Activated CD4-positive, CD25-positive, alpha-beta regulatory T cell treated with anti-CD3 and anti-CD28 coated beads, Interleukin-2, amount 50 U/mL, for 16 hours (primary cell): Measurements from ENCODE around the gene TRPT1.

Experiments
- DNase-seq: peaks from one replicate; pipeline ENCODE4 v3.0.0-alpha.2; 2020; ENCODE audit warnings: low read depth, low spot score

The TRPT1 gene

GRCh38 chr11:64245401-64245796 is 19.4 kb upstream of the TRPT1 start:
- no peak for DNase-seq

DNA sequence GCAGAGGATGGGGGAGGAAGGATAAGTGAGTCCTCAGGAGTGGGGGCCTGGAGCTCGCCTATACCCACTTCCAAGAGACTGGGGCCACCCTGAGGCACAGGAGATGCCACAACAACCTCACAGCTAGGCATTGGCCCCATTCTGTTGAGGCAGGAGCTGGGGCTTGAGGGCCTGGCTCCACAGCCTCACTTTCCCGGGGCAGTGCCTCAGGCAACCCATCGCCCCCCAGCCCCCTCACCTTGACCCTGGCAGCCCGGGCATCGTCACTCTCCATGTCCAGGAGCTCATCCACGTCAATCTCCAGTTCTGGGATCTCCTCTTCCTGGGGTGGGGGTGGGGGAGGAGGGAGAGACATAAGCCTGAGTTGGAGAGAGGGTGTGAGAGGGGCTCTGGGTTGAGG is 19.0 kb upstream of the TRPT1 start:
- no peak for DNase-seq

- DNase-seq: no peak
Observed at GRCh38 chr11:64244107-64244506, 18.1 kb upstream of the TRPT1 start.

DNA sequence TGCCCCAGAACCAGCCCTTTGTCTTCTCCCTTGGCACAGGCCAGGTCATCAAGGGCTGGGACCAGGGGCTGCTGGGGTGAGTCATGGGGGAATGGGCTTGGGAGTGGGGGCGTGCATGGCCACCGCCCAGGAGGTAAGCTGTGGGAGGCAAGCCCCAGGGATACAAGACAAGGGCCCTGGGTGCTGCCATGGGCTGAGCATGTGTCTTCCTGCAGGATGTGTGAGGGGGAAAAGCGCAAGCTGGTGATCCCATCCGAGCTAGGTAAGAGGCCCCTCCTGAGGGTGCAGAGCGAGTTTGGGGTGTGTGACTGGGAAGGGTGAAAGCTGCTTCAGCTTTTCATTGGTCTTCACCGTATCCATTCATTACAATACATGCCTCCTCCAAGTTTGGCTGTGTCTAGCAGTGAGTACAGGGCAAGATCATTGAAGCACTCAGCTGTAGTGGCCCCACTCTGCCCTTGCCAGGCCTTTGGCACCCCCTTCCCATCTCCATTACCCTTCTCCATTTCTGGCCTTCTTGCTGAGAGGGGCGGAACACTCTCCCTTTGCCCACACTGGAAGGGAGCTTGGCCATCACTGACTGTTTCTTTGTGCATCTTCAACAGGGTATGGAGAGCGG is 17.4 kb upstream of the TRPT1 start:
- no peak for DNase-seq

DNA sequence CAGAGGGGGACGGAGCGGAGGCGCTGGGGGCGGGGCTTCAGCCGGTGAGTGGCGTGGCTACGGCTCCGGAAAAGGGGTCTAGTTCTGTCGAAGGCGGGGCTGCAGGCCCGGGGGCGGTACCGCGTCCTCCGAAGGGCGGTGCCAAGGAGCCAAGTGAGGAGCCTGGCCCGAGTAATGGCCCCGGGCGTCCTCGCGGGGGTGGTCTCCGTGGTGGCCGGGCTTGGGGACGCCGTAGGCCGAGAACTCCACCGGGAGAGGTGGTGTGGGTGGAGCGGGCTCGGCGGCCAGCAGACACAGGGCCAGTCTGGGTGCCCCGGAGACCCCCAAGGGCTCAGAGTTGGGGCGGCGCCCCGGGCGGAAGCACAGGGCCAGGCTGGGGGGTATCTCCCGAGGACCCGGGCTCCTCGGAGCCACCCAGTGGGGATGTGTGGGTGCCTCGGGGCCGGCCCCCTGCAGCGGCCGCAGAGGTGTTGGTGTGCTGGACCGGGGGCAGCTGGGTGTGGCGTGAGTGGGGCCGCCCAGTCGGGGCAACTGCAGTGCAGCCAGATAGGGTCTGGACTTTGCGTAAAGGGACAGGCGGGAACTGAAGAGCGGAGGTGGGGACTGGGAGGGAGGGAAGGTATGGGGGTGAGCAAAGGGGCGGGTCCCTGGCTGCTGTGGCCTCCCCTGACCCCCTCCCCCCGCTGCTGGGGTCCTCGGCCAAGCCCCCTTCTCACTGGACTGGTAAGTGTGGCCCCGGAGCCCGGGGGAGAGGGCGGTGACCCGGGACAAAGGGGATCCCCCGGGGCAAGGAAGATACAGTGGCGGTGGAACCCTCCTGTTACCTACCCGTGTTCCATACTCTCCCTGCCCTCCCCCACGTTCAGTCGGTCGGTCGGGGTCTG is 15.7 kb upstream of the TRPT1 start:
- no peak for DNase-seq

GRCh38 chr11:64241241-64241490 is 15.2 kb upstream of the TRPT1 start:
- peak; percentile 98 for DNase-seq

GRCh38 chr11:64240435-64241240 is 14.7 kb upstream of the TRPT1 start, which contains the start of gene FKBP2:
Gene FKBP2, plus strand, starts transcription at chr11:64241095. Its CDS starts 1,293 bp downstream, at chr11:64242388.
- DNase-seq: peak; percentile 97

GRCh38 chr11:64239662-64240434 is 13.9 kb upstream of the TRPT1 start:
- DNase-seq: no peak

- no peak for DNase-seq
Observed at GRCh38 chr11:64238999-64239398, 13.0 kb upstream of the TRPT1 start.

DNA sequence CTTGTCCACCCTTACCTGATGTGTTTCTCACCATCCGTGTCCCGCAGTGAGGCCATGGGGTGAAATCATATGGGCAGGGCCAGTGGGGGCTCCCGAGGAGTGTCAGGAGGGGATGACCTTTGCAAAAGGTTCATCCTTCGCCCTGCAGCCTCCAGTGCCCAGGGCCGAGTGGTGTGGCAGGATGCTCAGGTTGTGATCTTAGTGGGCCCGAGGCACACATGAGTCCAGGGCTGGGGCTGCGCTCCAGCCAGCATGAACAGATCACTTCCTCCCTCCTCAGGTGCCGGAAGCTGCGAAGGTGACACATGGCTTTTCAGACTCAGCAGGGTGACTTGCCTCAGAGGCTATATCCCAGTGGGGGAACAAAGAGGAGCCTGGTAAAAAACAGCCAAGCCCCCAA is 12.1 kb upstream of the TRPT1 start:
- no peak for DNase-seq

DNA sequence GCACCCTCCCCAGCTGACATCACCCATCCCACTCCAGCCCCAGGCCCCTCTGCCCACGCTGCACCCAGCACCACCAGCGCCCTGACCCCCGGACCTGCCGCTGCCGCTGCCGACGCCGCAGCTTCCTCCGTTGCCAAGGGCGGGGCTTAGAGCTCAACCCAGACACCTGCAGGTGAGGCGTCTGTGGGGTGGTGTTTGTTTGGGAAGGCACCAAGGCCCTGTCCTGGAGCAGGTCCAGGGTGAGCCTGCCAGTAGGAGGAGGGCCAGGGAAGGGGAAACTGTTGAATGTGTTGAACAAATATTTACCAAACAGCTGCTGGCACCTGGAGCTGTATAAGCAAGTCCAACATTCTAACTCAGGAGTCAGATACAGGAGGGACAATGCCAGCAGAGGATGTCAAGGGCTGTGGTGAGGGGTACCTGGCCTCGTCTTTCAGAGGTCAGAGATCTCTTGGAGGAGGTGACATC is 11.5 kb upstream of the TRPT1 start:
- no peak for DNase-seq

GRCh38 chr11:64235437-64236161 is 9.6 kb upstream of the TRPT1 start:
- DNase-seq: no peak

- no peak for DNase-seq
Observed at GRCh38 chr11:64234647-64235379, 8.8 kb upstream of the TRPT1 start.

- DNase-seq: peak; percentile 44
Observed at GRCh38 chr11:64233913-64234586, 8.1 kb upstream of the TRPT1 start, which contains the start of gene VEGFB. Gene VEGFB, plus strand, starts transcription at chr11:64234584. Its CDS starts 250 bp downstream, at chr11:64234834.

- no peak for DNase-seq
Observed at GRCh38 chr11:64232967-64233315, 7.0 kb upstream of the TRPT1 start.

GRCh38 chr11:64232182-64232966 is 6.4 kb upstream of the TRPT1 start:
- DNase-seq: no peak

- DNase-seq: no peak
Observed at GRCh38 chr11:64231546-64231945, 5.6 kb upstream of the TRPT1 start.

- DNase-seq: no peak
Observed at GRCh38 chr11:64230985-64231365, 5.0 kb upstream of the TRPT1 start.
